GM19099 (cell line): ENCODE results near the gene VTCN1.

Experiments used
- POLR2A ChIP-seq: IDR thresholded peaks from 3 replicates; pipeline ENCODE4 v1.6.1; 2011; ENCODE audit warnings: low read depth; ENCODE audit not compliant: insufficient read length; ENCODE audit errors: extremely low read depth

VTCN1 gene

DNA sequence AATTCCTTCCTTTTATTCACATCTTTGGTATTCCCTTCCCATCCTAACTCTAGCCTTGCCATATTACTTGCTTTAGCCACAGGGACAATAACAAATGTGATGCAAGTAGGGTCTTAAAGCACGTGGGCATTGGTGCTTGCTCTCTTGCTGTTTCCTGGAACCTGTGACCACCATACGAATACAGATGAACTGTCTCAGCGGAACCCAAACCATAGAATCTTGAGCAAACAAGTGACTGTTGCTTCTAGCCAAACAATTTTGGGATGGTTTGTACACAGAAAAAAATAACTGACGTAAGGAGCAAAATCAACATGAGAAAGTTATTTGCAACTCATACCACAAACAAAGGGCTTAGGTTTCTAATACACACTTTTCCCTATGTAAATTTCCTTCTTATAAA is 15.2 kb upstream of the VTCN1 start:
- TF ChIP-seq POLR2A = no peak

DNA sequence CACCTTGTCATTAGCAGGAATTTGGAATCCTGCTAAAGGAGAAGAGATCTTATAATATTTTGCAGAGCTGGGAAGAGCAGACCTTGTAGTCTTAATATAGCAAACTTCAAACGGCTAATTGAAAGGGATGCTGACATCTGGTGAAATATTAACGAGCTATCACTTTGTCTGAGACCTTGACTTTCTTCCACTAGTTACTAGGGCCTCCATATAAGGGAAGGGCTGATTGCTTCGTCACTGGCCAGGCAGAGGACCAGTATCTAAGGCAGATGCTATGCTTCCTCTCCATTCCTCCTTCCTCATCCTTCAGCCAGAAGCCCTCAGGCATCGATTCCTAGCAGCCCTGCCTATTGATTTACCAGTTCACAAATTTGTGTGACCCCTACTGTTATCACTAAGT is 6.0 kb upstream of the VTCN1 start:
- no peak for TF ChIP-seq POLR2A

DNA sequence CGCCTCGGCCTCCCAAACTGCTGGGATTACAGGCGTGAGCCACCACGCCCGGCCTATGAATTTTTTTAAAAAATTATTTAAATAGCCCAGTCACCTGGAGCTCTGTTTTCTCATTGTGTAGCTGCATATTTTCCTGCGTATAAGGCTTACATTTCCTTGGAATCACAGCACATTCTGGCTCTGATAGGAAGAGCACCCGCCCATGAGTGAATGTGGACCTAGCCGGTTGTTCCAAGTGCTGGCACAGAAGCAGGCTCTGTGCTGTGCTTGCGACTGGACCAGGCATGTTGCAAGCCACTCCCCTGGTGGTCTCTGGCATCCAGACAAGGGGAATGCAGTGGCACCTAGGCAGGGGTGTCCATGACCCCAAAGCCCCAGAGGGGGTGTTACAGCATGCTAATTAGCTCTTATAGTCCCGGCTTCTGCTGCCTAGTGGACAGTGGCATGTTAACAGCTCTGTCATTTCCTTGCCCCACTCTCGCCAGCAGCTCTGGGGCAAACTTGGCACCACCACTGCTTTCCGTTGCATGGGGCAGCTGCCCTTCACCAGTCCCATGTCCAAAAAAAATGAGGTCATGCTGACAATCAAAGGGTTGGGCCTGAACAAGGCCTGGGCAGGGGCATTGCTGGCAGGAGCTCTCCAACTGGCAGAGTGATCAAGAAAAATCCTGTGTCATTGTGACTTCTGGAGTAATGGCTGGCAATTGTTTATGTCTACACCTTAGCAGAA is 5.2 kb upstream of the VTCN1 start:
- no peak for TF ChIP-seq POLR2A

DNA sequence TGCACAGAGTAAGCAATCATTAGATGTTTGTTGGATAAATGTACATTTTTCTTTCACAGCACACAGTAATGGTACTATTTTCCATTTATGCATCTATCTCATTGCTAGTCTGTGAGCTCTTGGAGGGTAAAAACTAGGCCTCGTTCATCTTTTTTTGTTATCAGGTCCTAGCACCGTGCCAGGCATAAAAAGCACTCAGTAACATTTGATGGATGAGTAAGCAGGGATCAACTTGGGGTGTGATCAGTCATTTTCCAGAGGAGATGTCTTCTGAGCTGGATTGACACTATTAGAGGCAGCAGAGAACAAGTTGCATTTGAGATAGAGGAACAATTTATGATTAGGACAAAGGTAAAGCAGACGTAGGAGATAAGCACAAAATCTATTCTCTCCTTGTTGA is 4.3 kb upstream of the VTCN1 start:
- no peak for TF ChIP-seq POLR2A

DNA sequence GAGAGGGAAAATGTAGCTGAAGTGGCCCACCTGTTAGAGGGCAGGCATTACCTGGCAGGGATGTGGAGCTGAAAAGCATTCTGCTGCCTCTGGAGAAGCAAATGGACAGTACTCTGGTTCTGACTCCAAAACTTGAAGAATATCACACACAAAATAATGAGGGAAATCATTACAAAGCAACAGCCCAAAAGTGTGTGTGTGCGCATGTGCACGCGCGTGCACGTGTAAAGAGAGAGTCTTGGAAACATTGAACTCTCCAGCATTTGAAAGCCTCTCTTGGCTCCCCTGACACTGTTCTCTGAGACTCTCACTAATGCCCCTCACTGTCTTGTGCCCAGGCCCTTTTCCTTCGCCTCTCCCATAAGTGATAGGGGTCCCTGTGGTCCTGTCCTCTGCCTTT is 2.3 kb upstream of the VTCN1 start:
- no peak for TF ChIP-seq POLR2A

DNA sequence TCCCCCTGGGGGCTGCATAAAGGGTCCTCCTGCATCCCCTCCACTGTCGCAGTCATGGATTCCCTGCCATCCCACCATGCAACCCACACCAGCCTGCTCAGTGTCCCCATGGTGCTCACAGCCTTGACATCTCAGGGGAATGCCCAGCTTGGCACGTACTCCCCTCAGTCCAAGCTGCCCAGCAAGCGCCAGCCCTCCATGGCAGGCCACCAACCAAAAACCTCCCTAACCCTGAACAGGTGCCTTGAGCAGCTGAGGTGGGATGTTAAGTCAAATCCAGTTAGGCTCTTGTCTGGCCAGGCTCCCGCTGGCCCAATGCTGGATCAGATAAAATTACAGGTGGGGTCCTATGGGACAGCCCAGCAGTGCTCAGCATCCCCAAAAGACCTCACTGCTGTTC is 341 bp downstream of the VTCN1 start:
- no peak for TF ChIP-seq POLR2A

DNA sequence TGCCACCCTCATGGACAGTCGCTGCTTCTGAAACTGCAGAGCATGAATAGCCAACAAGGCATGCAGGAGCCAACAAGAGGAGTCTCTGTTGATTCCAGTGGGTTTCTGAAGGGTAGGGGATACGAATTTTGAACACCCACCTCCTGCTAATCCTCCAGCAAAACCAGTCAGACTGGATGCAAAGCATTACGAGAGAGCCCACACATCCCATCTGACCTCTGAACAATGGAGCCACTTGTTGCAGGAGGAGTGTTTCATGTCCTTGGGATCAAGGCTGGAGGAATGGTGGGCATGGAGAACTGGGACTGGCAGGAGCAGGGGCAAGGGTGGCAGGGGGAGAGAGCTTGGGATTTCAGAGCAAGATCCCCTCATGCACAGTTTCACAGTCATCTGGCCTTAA is 1.6 kb downstream of the VTCN1 start:
- no peak for TF ChIP-seq POLR2A

DNA sequence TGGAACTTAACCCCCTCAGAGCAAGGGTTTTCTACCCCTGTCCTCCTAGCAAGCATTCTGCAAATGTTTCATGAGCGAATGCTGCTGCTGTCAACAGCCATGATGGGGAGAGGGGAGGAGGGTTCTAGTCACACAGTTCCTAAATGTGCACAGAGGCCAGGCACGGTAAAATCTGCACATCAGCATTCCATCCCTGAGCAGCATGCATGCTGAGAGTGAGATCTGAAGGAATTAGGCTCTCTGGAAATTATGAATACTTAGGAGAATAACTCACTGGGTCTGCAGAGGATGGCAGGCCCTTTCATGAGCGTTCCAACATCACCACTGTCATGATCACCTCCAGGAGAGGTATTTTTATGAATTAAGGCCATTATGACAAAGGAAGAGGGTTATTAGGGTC is 2.1 kb downstream of the VTCN1 start:
- no peak for TF ChIP-seq POLR2A

DNA sequence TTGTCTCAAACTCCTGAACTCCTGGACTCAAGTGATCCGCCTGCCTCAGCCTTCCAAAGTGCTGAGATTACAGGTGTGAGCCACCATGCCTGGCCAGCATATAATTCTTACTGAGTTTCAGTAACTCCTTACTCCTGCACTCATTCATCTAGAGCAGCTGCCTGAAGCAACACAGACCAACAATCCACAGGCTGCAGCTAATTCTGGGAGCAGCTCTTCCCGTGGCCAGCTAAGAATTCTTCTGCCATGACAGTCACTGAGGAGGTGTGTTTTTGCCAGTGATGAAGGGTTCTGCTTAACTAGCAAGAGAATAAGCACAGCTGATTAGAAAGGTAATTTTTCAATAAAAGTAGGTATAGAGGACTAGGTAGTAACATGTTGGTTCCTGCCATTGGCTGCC is 5.4 kb downstream of the VTCN1 start:
- TF ChIP-seq POLR2A = no peak

DNA sequence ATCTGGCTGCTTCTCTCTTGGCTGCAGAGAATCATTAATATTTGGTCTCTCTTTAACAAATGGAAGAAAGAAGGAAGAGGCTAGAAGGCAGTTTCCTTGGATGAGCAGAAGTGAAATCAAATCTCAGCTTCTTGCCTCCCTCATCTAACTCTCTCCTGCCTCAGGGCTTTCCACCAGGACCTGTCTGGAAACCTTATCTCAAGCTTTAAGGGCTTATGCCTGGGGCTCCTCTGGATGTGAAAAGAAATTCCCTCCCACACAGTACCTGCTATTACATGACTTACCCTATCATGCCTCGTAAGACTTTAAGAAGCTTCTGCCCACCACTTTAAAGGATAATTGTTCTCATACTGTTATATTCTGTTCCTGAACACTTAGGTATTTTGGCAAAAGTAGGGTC is 8.9 kb downstream of the VTCN1 start:
- no peak for TF ChIP-seq POLR2A

DNA sequence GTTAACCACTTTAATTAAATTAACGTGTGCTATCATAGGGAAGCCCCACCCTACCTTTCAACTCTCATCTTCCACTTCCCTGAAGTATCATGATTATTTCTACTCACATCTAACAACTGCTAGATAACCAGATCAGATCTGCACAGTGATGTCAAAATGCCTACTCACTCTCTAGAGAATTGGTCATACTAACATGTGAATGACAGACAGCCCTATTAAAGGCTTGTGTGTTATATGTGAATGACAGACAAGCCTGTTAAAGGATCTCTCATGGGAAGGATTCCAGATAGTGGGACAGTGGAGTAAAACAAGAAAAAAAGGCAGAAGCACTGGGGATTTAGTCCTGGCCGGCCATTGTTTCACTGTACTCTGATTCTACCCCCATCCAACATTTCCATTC is 12.6 kb downstream of the VTCN1 start:
- TF ChIP-seq POLR2A = no peak

DNA sequence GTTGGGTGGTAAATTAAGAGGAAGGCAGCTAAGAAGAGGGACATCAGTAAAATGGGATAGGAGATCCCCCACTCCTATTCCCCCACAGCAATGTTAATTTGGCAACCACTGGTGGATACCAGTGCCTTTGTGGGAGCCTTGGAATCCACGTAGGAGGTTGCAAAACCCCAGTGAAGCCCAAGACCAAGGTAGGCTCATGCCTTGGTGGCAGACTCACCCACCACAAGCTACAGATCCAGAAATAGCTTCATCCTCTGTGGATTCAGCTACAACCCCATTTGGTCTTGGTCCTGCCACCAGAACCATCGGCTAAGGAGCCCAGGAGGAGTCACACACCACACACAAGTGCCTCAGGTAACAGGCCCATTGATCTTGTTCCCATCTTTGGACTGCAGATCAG is 21.0 kb downstream of the VTCN1 start:
- TF ChIP-seq POLR2A = no peak

DNA sequence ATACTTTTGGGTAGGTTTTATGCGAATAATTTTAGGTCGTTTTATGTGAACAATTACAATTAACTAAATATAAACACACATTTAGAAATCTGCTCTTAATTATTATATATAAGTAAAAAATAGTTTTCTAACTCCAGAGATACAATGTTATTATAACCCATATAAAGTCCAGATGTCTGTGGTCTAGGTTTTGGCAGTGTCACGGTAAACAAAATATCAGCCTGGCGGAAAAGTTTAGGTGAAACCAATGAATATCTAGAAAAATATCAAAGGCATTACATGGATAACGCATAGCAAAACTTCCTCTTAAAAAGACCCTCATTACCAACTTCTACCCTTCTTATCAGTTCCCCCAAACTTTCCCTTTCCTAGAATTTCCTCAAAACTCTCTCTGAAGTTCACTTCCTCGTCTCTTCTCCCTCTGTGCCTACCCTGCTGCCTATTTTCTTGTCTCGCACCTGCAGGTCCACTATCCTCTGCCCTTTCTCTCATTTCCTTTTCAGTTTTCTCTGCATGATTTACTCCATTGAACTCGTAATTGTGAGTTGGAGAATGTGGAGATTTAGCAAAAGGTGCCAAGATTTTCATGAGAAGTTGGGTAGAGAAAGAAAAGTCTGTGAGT is 21.8 kb downstream of the VTCN1 start:
- TF ChIP-seq POLR2A = no peak

DNA sequence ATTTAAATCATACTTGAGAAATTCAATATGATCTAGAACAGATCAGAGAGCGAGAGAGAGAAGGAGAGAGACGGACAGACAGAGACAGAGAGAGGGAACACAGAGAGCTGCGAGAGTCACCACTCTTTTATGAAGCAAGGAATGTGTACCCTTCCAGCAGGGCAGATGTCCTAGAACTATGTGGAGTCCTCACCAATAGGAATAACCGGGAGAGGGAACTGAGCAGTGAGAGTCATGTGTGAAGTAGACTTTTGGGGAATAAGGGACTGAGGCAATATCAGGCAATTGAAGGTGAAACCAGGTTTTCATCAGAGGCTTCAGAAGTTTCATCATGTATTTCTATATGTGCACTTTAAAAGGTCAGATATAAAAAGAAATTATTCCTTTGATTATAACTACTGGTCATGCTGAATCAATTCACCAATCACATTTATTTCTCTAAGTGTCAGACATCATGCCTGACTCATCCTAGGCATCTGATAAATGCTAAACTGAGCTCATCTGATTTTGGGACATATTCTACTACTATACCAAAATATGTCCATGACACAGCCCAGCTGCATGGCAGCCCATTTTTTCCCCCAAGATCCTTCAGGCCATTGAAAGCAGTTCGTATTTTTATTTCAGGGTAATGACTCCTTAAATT is 22.4 kb downstream of the VTCN1 start:
- TF ChIP-seq POLR2A = no peak

DNA sequence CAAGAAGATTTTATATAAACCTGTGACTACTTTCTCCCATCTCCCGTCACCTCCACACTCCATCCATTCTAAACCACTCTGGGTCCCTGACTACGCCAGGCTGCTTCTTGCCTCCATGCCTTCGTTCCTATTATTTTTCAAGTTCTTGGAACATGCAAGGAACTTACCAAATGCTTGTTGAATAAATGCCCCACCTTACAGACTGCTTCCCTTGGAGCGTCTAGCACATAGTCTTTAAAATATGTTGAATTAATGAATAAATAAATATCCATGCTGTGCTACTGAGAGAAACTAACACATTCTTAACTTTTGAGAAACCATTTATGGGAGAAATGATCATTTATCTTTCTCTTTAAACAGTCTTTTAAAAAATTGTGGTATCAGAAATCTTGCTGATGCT is 27.6 kb downstream of the VTCN1 start:
- TF ChIP-seq POLR2A = no peak

DNA sequence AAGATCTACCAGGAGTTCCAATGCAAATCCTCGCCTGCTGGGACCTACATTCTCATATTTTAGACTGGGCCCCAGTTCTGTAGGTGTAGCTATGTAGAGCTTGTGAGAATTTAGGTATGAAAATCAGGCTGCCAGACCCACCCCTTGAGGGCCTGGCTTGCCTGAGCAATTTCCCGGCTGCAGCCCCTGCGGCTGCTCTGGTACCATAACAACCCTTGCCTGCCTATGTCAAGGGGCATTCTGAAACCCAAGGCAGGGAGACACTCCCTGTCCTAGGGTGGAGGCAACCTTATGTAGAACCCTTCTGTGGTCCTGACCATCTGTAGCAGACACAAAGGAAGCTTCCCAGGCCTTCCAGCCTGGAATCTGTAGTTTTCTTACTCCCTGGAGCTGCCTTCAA is 28.4 kb downstream of the VTCN1 start:
- TF ChIP-seq POLR2A = no peak

DNA sequence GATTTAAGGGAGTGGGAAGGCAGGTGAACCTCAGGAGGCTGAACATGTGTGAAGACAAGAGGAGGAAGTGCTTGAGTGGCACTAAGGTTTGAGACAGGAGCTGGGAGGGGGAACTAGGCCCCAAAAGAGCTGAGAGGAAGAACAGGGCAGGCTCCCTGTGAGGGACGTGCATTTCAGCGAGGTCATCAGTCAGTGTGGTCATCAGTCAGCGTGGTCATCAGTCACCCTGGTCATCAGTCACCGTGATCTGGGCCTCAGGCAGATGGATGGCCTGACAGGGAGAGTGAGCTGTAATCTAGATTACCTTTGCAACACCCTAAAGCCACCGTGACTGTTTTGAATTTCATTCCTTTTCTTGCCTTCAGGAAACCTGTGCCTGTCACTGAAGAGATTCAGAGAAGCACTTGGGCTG is 29.1 kb downstream of the VTCN1 start:
- TF ChIP-seq POLR2A = no peak
